CD4-positive, alpha-beta memory T cell (primary cell): Measurements from ENCODE around the gene TBL1XR1. TPM values are rescaled to one million over a fixed set of nuclear protein-coding genes. Genes with fewer than 3 reads are reported as not detected.

Experiments
- CTCF ChIA-PET: fragments of 350-600 bp; sonication (Branson Sonifier 250); formaldehyde crosslinking; loops from one replicate; lab custom pipeline; 2021; ENCODE audit warnings: inconsistent platforms; ENCODE audit not compliant: partially characterized antibody; lab: Charles Lee
- POLR2A ChIA-PET: fragments of 350-600 bp; sonication (Branson Sonifier 250); formaldehyde crosslinking; loops from one replicate; lab custom pipeline; 2021; ENCODE audit not compliant: partially characterized antibody; lab: Charles Lee
- DNase-seq, 5 donors: peaks; one replicate each; pipeline versions ENCODE4 v3.0.0 to v3.0.0-alpha.2; 2020 to 2022; ENCODE audit warnings: mixed read lengths in 1 of 5
- H3K27ac ChIP-seq: one replicate; pipeline ENCODE4 v1.7.0; 2013; ENCODE audit warnings: low read depth, low read length
- H3K27me3 ChIP-seq: 2 replicates; pipeline ENCODE4 v1.7.0; 2013; ENCODE audit warnings: mild to moderate bottlenecking, low read length, moderate library complexity; ENCODE audit not compliant: insufficient read depth
- H3K36me3 ChIP-seq: 2 replicates; pipeline ENCODE4 v1.7.0; 2013; ENCODE audit warnings: mild to moderate bottlenecking, low read length, moderate library complexity; ENCODE audit not compliant: insufficient read depth
- H3K4me1 ChIP-seq: 2 replicates; pipeline ENCODE4 v1.7.0; 2013; ENCODE audit warnings: mild to moderate bottlenecking, low read length, moderate library complexity; ENCODE audit not compliant: insufficient read depth
- H3K4me3 ChIP-seq, 2 donors: one replicate each; pipeline ENCODE4 v1.7.0; 2013; ENCODE audit warnings: low read length in 2 of 2, mild to moderate bottlenecking in 1 of 2
- H3K9me3 ChIP-seq, 2 donors: one replicate each; pipeline ENCODE4 v1.7.0; 2013; ENCODE audit warnings: low read length in 2 of 2, control low read depth in 1 of 2; ENCODE audit not compliant: control insufficient read depth in 1 of 2
- H3K27ac Mint-ChIP-seq, 7 donors: one replicate each; pipeline ENCODE4 v1.8.0; 2020 to 2021; ENCODE audit warnings: mixed read lengths in 7 of 7, mild to moderate bottlenecking in 6 of 7, inconsistent platforms in 3 of 7, moderate library complexity in 3 of 7
- H3K27me3 Mint-ChIP-seq, 2 donors: one replicate each; pipeline ENCODE4 v1.8.0; 2020 to 2021; ENCODE audit warnings: mixed read lengths in 2 of 2
- H3K36me3 Mint-ChIP-seq, 2 donors: one replicate each; pipeline ENCODE4 v1.8.0; 2020 to 2021; ENCODE audit warnings: mixed read lengths in 2 of 2, inconsistent platforms in 1 of 2, mild to moderate bottlenecking in 1 of 2
- H3K4me1 Mint-ChIP-seq, 4 donors: one replicate each; pipeline ENCODE4 v1.8.0; 2020 to 2021; ENCODE audit warnings: mixed read lengths in 4 of 4, mild to moderate bottlenecking in 1 of 4
- H3K4me3 Mint-ChIP-seq, 8 donors: one replicate each; pipeline ENCODE4 v1.8.0; 2020 to 2021; ENCODE audit warnings: mixed read lengths in 8 of 8, mild to moderate bottlenecking in 7 of 8, moderate library complexity in 6 of 8, inconsistent platforms in 3 of 8
- H3K9me3 Mint-ChIP-seq, 8 donors: one replicate each; pipeline ENCODE4 v1.8.0; 2020 to 2021; ENCODE audit warnings: mixed read lengths in 8 of 8, mild to moderate bottlenecking in 5 of 8, inconsistent platforms in 3 of 8, moderate library complexity in 1 of 8
- intact Hi-C: fragments of 100-400 bp; cut with micrococcal nuclease; formaldehyde crosslinking; loops from one replicate; pipeline ENCODE4 v1.15.1; 2023
- polyA plus RNA-seq, 2 donors: library from polyadenylated mRNA; unstranded; fragments of 300-500 nt; fragmentation: Illumina TruSeq; gene quantifications; one replicate each; pipeline ENCODE4 v1.2.3, GENCODE V29; 2021
- total RNA-seq, 2 experiments: library from RNA; stranded (reverse); gene quantifications; one replicate each; pipeline ENCODE4 v1.2.3, GENCODE V29; 2021

TBL1XR1 gene
- total and polyA plus RNA-seq, 4 experiments from 2014 or later: 20.1 to 172 (median 100) TPM

DNA sequence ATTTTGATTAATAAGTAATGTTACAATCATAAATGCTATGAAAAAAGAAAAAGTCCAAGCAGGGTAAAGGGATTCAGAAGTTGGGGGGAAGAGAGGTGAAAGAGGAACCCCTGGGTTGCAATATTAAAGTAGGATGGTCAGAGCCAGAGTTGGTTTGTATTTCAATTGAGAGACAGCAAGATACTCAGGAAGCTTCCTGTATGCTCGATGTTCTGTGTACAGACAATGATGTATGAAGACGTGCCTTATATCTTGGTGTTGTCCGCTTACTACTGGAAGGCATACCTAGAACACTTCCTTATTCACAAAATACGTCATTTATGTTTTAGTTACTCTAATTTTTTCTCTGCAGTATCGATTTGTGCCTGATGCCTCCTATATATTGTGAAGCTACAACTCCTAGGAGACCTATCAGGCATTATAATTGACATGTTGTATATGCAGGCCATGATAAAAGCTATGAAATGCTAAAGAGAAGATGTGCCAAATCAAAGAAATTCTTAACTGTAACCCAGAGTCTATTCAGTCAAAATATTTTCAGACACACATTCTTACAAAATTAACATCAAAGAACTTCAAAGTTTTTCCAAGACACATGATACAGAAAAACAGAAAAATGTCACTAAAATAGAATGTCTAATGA, 87.5 kb downstream of the TBL1XR1 start:
- Histone ChIP-seq H3K27ac (no peak overlapping the region), H3K9me3 (no peaks in the 10 kb centered on the region), H3K27me3 (no peaks in the 10 kb centered on the region), H3K4me3 (no peak overlapping the region), H3K36me3 (no peaks in the 10 kb centered on the region), H3K4me1 (peaks cover 75% of the 10 kb centered on the region)
- Mint-ChIP-seq H3K9me3 (no peaks in the 10 kb centered on the region), H3K4me1 (peaks cover 59 to 80% (median 69%) of the 10 kb centered on the region in 4 donors), H3K36me3 (peaks cover 0 to 6% of the 10 kb centered on the region in 2 donors), H3K27me3 (no peaks in the 10 kb centered on the region), H3K27ac (peak overlapping the region; percentile 17 to 93 (median 80)), H3K4me3 (peak overlapping the region in 7 of 8 donors; percentile 22 to 80 (median 59))
- intact Hi-C loops: no loop called here
- ChIA-PET POLR2A (interaction anchor here (0.9 to 2.0 kb wide), 6 partner anchors 10 to 250 kb away, joined by 3 to 7 read pairs (median 5); partner anchors contain the start of gene TBL1XR1), CTCF (no interaction called here)
- DNase-seq: peak; percentile 15 to 41 (median 36)

GRCh38 chr3:177108648-177109047, 88.6 kb downstream of the TBL1XR1 start:
- Mint-ChIP-seq H3K27ac (peak overlapping the region in 5 of 7 donors; percentile 4 to 88 (median 75)), H3K9me3 (no peaks in the 10 kb centered on the region), H3K36me3 (peaks cover 0 to 6% of the 10 kb centered on the region in 2 donors), H3K4me3 (peak overlapping the region in 3 of 8 donors; percentile 16 to 47 (median 35)), H3K4me1 (peaks cover 61 to 89% (median 75%) of the 10 kb centered on the region in 4 donors), H3K27me3 (no peaks in the 10 kb centered on the region)
- CTCF ChIA-PET: no interaction called here
- Histone ChIP-seq H3K9me3 (no peaks in the 10 kb centered on the region), H3K27ac (no peak overlapping the region), H3K36me3 (no peaks in the 10 kb centered on the region), H3K27me3 (no peaks in the 10 kb centered on the region), H3K4me1 (peaks cover 82% of the 10 kb centered on the region), H3K4me3 (no peak overlapping the region)
- intact Hi-C loops: no loop called here
- POLR2A ChIA-PET: no interaction called here
- no peak for DNase-seq

DNA sequence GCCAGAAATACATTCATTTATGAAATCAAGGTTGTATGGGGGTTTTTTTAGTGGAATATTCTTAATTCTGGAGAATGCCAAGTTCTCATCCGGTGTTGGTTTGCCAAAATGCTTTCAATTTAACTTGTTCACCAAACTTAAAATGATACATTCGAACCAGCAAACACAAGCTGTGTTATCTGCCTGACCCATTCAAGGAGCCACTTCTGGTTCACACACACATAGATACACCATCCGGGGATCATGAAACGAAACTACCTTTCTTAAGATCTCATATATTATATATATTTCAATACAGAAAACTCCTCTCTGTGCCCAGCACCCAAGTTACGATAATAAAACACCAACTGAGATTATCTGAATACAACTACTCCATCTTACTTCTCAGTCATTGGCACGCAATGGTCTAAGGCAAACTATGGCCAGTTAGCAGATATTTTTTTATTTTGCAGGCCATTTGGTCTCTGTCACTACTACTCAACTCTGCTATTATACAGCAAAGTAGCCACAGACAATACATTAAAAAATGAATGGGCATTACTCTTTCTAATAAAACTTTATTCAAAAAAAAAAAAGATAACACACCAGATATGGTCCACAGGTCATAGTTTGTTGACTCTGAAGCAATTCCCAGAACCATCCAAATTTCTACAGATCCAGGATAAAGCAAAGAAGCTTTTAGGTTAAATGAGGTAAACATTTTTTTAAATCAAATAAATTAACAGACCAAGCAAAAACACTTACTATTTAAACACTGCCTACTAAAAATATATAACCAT, 89.6 kb downstream of the TBL1XR1 start:
- peaks cover 54 to 83% (median 70%) of the 10 kb centered on the region in 4 donors for H3K4me1 Mint-ChIP-seq
- Histone ChIP-seq H3K9me3 (no peaks in the 10 kb centered on the region), H3K27me3 (no peaks in the 10 kb centered on the region), H3K4me1 (peaks cover 87% of the 10 kb centered on the region), H3K36me3 (no peaks in the 10 kb centered on the region), H3K27ac (no peak overlapping the region), H3K4me3 (no peak overlapping the region)
- no peaks in the 10 kb centered on the region for H3K9me3 Mint-ChIP-seq
- ChIA-PET CTCF (no interaction called here), POLR2A (interaction anchor here (1.5 kb wide), 1 partner anchor 89 kb away, joined by 8 read pairs; the partner anchor contains the start of gene TBL1XR1)
- H3K27me3 Mint-ChIP-seq: no peaks in the 10 kb centered on the region
- H3K27ac Mint-ChIP-seq: peak overlapping the region in 1 of 7 donors; percentile 3
- peak overlapping the region in 3 of 8 donors; percentile 11 to 47 (median 32) for H3K4me3 Mint-ChIP-seq
- no peak for DNase-seq
- intact Hi-C loops: no loop called here
- H3K36me3 Mint-ChIP-seq: peaks cover 0 to 6% of the 10 kb centered on the region in 2 donors

DNA sequence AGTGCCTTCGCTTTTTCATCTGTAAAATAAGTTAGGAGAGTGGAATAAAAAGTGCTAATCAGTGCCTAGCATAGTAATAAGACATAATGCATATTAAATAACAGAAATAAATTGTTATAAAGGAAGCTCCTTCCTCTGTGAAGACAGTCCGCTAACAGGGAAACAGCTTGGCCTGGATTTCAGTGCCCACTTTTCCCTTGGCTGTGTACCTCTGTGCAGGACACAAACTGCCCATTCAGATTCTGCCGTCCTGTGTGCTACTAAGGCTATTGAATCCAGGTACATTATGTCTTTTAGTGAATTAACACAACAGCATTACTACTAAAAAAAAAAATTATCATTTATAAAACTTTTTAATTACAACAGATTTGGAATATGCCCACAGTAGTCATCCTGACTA, 90.7 kb downstream of the TBL1XR1 start:
- Mint-ChIP-seq H3K27ac (peak overlapping the region in 1 of 7 donors; percentile 26), H3K4me1 (peaks cover 56 to 80% (median 69%) of the 10 kb centered on the region in 4 donors), H3K36me3 (peaks cover 0 to 3% of the 10 kb centered on the region in 2 donors), H3K27me3 (no peaks in the 10 kb centered on the region), H3K4me3 (peak overlapping the region in 2 of 8 donors; percentile 20 to 41), H3K9me3 (no peaks in the 10 kb centered on the region)
- POLR2A ChIA-PET: interaction anchor here (0.6 to 1.5 kb wide), 2 partner anchors 86 to 90 kb away, joined by 3 to 8 read pairs; partner anchors contain the start of gene TBL1XR1
- Histone ChIP-seq H3K27me3 (no peaks in the 10 kb centered on the region), H3K27ac (no peak overlapping the region), H3K4me1 (peaks cover 95% of the 10 kb centered on the region), H3K4me3 (no peak overlapping the region), H3K36me3 (no peaks in the 10 kb centered on the region), H3K9me3 (no peaks in the 10 kb centered on the region)
- intact Hi-C loops: no loop called here
- CTCF ChIA-PET: interaction anchor here (1.9 kb wide), 1 partner anchor 43 kb away, joined by 4 read pairs; no protein-coding TSS in a partner anchor
- DNase-seq: no peak

DNA sequence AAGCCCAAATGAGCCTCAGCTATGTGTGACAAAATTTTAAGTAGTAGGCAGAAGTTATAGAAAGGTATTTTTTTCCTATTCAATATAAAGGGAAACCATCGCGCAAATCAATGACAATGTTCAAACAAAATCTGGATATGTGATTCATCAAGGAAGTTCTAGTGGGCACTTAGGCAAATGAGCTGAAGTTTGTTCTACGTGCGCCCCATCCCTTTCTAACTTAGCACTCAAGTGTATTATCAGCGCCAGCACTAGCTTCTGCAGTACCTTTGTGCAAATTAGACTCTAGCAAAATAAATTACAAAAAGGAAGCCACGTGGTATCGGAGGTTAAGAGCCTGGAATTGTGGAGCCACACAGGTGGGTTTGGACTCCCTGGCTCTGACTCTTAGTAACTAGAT, 91.1 kb downstream of the TBL1XR1 start:
- POLR2A ChIA-PET: interaction anchor here (0.6 to 1.5 kb wide), 2 partner anchors 86 to 91 kb away, joined by 3 to 8 read pairs; partner anchors contain the start of gene TBL1XR1
- Mint-ChIP-seq H3K9me3 (no peaks in the 10 kb centered on the region), H3K27me3 (no peaks in the 10 kb centered on the region), H3K36me3 (peaks cover 0 to 3% of the 10 kb centered on the region in 2 donors), H3K27ac (peak overlapping the region in 2 of 7 donors; percentile 26 to 38), H3K4me1 (peaks cover 54 to 79% (median 67%) of the 10 kb centered on the region in 4 donors), H3K4me3 (peak overlapping the region in 3 of 8 donors; percentile 20 to 41 (median 39))
- no peaks in the 10 kb centered on the region for H3K27me3 ChIP-seq
- no peak overlapping the region for H3K27ac ChIP-seq
- H3K4me1 ChIP-seq: peaks cover 91% of the 10 kb centered on the region
- H3K9me3 ChIP-seq: no peaks in the 10 kb centered on the region
- H3K36me3 ChIP-seq: no peaks in the 10 kb centered on the region
- DNase-seq: no peak
- no peak overlapping the region for H3K4me3 ChIP-seq
- CTCF ChIA-PET: interaction anchor here (1.9 kb wide), 1 partner anchor 43 kb away, joined by 4 read pairs; no protein-coding TSS in a partner anchor
- intact Hi-C loops: no loop called here

DNA sequence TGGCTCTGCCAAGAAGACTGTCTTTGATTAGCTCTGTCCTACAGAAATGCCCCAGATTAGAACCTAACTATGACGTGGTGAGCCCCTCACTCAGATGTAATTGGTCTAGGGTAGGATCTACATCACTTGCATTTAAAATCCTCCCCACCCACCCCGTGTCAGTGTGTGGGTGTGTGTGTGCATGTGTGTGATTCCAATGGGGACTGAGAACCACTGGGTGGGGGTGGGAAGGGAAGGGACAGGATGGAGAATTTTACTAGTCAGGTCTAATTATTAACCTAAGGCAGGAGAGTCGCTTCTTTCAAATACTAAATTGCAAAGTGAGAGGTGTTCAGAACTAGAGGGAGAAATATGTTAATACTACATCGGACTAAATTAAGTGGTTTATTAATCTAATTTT, 91.7 kb downstream of the TBL1XR1 start:
- H3K9me3 ChIP-seq: no peaks in the 10 kb centered on the region
- H3K9me3 Mint-ChIP-seq: no peaks in the 10 kb centered on the region
- no peak overlapping the region for H3K27ac ChIP-seq
- H3K27me3 Mint-ChIP-seq: no peaks in the 10 kb centered on the region
- peaks cover 86% of the 10 kb centered on the region for H3K4me1 ChIP-seq
- peak overlapping the region in 4 of 7 donors; percentile 28 to 78 (median 38) for H3K27ac Mint-ChIP-seq
- ChIA-PET CTCF (interaction anchor here (1.9 kb wide), 1 partner anchor 42 kb away, joined by 4 read pairs; no protein-coding TSS in a partner anchor), POLR2A (interaction anchor here (0.5 to 1.5 kb wide), 3 partner anchors 9 to 251 kb away, joined by 3 to 4 read pairs (median 4); no protein-coding TSS in a partner anchor)
- no peak for DNase-seq
- peaks cover 0 to 3% of the 10 kb centered on the region in 2 donors for H3K36me3 Mint-ChIP-seq
- peak overlapping the region in 3 of 8 donors; percentile 3 to 39 (median 33) for H3K4me3 Mint-ChIP-seq
- intact Hi-C loops: no loop called here
- H3K27me3 ChIP-seq: no peaks in the 10 kb centered on the region
- peaks cover 52 to 79% (median 65%) of the 10 kb centered on the region in 4 donors for H3K4me1 Mint-ChIP-seq
- H3K4me3 ChIP-seq: no peak overlapping the region
- no peaks in the 10 kb centered on the region for H3K36me3 ChIP-seq
